Measurements from ENCODE around the gene GNAI3.
"Not testable (repeated sequence)": the region's sequence is repeated elsewhere in the genome, so short reads cannot be mapped to it uniquely, and the experiment has no call there.

Gene GNAI3

GRCh38 chr1:109654519-109654918 is 106.1 kb downstream of the GNAI3 start:
- Histone ChIP-seq H3K36me3 (peaks cover 5% of the 10 kb centered on the region; the same call in 1 of the 2 replicates), H3K4me1 (peaks cover 39% of the 10 kb centered on the region)

GRCh38 chr1:109655615-109656519 is 107.5 kb downstream of the GNAI3 start, which contains the start of gene GSTM4:
Gene GSTM4, plus strand, starts transcription at chr1:109656099. Its CDS starts 291 bp downstream, at chr1:109656390.
- no peak for TF ChIP-seq Cebpa-rat (IDR thresholded peaks at IDR 0.05)
- Histone ChIP-seq H3K27me3 (no peaks in the 10 kb centered on the region), H3K36me3 (peaks cover 5% of the 10 kb centered on the region; the same call in 1 of the 2 replicates), H3K9me3 (no peaks in the 10 kb centered on the region), H3K4me3 (peak within 1 kb of the TSS; percentile 72), H4K20me1 (no peaks in the 10 kb centered on the region), H3K27ac (peak within 1 kb of the TSS; percentile 72), H3K4me1 (peaks cover 50% of the 10 kb centered on the region), H3K9ac (peak within 1 kb of the TSS; percentile 77), H3K4me2 (peak within 1 kb of the TSS; percentile 94)

More at GRCh38 chr1:109654519-109654918, 106.1 kb downstream of the GNAI3 start:
- H3K9me3 ChIP-seq, result no peaks in the 10 kb centered on the region
- no peak for TF ChIP-seq Cebpa-rat (IDR thresholded peaks at IDR 0.05)
- no peak overlapping the region for H3K4me3 ChIP-seq
- H3K4me2 ChIP-seq, result peak overlapping the region; percentile 94
- H3K9ac ChIP-seq, result no peak overlapping the region
- no peak overlapping the region for H3K27ac ChIP-seq
- H4K20me1 ChIP-seq, result no peaks in the 10 kb centered on the region
- H3K27me3 ChIP-seq, result no peaks in the 10 kb centered on the region

- H3K9ac ChIP-seq, result no peak overlapping the region
- no peaks in the 10 kb centered on the region for H3K9me3 ChIP-seq
- no peaks in the 10 kb centered on the region for H4K20me1 ChIP-seq
- no peak for TF ChIP-seq Cebpa-rat (IDR thresholded peaks at IDR 0.05)
- H3K27ac ChIP-seq, result no peak overlapping the region
- H3K4me1 ChIP-seq, result peaks cover 50% of the 10 kb centered on the region
- H3K27me3 ChIP-seq, result no peaks in the 10 kb centered on the region
- H3K36me3 ChIP-seq, result peaks cover 5% of the 10 kb centered on the region; the same call in 1 of the 2 replicates
- peak overlapping the region; percentile 94 for H3K4me2 ChIP-seq
- H3K4me3 ChIP-seq, result no peak overlapping the region
Observed at GRCh38 chr1:109657395-109657794, 109.0 kb downstream of the GNAI3 start.

GRCh38 chr1:109657970-109658369 is 109.6 kb downstream of the GNAI3 start:
- H3K9me3 ChIP-seq, result no peaks in the 10 kb centered on the region
- TF ChIP-seq Cebpa-rat (IDR thresholded peaks at IDR 0.05), result no peak
- H3K9ac ChIP-seq, result no peak overlapping the region
- H3K27ac ChIP-seq, result no peak overlapping the region
- peaks cover 5% of the 10 kb centered on the region; the same call in 1 of the 2 replicates for H3K36me3 ChIP-seq
- no peak overlapping the region for H3K4me2 ChIP-seq
- H3K4me3 ChIP-seq, result no peak overlapping the region
- no peaks in the 10 kb centered on the region for H3K27me3 ChIP-seq
- H3K4me1 ChIP-seq, result peaks cover 50% of the 10 kb centered on the region
- H4K20me1 ChIP-seq, result no peaks in the 10 kb centered on the region

- H3K4me2 ChIP-seq, result no peak overlapping the region
- H3K4me3 ChIP-seq, result no peak overlapping the region
- H3K9me3 ChIP-seq, result no peaks in the 10 kb centered on the region
- H3K27me3 ChIP-seq, result no peaks in the 10 kb centered on the region
- H3K9ac ChIP-seq, result no peak overlapping the region
- H4K20me1 ChIP-seq, result no peaks in the 10 kb centered on the region
- peaks cover 5% of the 10 kb centered on the region; the same call in 1 of the 2 replicates for H3K36me3 ChIP-seq
- H3K27ac ChIP-seq, result no peak overlapping the region
- peaks cover 50% of the 10 kb centered on the region for H3K4me1 ChIP-seq
- no peak for TF ChIP-seq Cebpa-rat (IDR thresholded peaks at IDR 0.05)
Observed at GRCh38 chr1:109658533-109659042, 110.2 kb downstream of the GNAI3 start.

- no peak for TF ChIP-seq Cebpa-rat (IDR thresholded peaks at IDR 0.05)
- Histone ChIP-seq H3K36me3 (peaks cover 5% of the 10 kb centered on the region; the same call in 1 of the 2 replicates), H3K4me3 (no peak overlapping the region), H4K20me1 (no peaks in the 10 kb centered on the region), H3K27ac (no peak overlapping the region), H3K9me3 (no peaks in the 10 kb centered on the region), H3K27me3 (no peaks in the 10 kb centered on the region), H3K9ac (no peak overlapping the region), H3K4me2 (peak overlapping the region; percentile 49), H3K4me1 (peaks cover 50% of the 10 kb centered on the region)
Observed at GRCh38 chr1:109659145-109659544, 110.7 kb downstream of the GNAI3 start.

GRCh38 chr1:109659997-109660690 is 111.7 kb downstream of the GNAI3 start:
- Histone ChIP-seq H3K9me3 (no peaks in the 10 kb centered on the region), H3K9ac (no peak overlapping the region), H3K4me3 (no peak overlapping the region), H3K4me2 (peak overlapping the region; percentile 49), H4K20me1 (no peaks in the 10 kb centered on the region), H3K4me1 (peaks cover 40% of the 10 kb centered on the region), H3K27ac (no peak overlapping the region), H3K36me3 (peaks cover 5% of the 10 kb centered on the region; the same call in 1 of the 2 replicates), H3K27me3 (no peaks in the 10 kb centered on the region)
- TF ChIP-seq Cebpa-rat (IDR thresholded peaks at IDR 0.05), result no peak

GRCh38 chr1:109660691-109661026 is 112.2 kb downstream of the GNAI3 start:
- not testable (repeated sequence) for H3K9ac ChIP-seq, H3K4me3 ChIP-seq, H3K9me3 ChIP-seq, H3K27ac ChIP-seq, H4K20me1 ChIP-seq, H3K36me3 ChIP-seq, H3K27me3 ChIP-seq
- H3K4me1 ChIP-seq, result peaks cover 35% of the 10 kb centered on the region
- peak overlapping the region; percentile 49 for H3K4me2 ChIP-seq

- Histone ChIP-seq H3K4me2 (no peak overlapping the region), H3K4me1 (peaks cover 33% of the 10 kb centered on the region), H3K4me3 (no peak overlapping the region), H3K36me3 (peaks cover 5% of the 10 kb centered on the region; the same call in 1 of the 2 replicates), H3K27ac (no peak overlapping the region), H3K9me3 (no peaks in the 10 kb centered on the region), H3K27me3 (no peaks in the 10 kb centered on the region), H3K9ac (no peak overlapping the region), H4K20me1 (no peaks in the 10 kb centered on the region)
- no peak for TF ChIP-seq Cebpa-rat (IDR thresholded peaks at IDR 0.05)
Observed at GRCh38 chr1:109661391-109661790, 113.0 kb downstream of the GNAI3 start.

- Histone ChIP-seq H3K9me3 (no peaks in the 10 kb centered on the region), H3K4me1 (peaks cover 24% of the 10 kb centered on the region), H3K9ac (no peak overlapping the region), H3K4me2 (no peak overlapping the region), H3K4me3 (no peak overlapping the region), H3K36me3 (no peaks in the 10 kb centered on the region), H4K20me1 (no peaks in the 10 kb centered on the region), H3K27ac (no peak overlapping the region), H3K27me3 (no peaks in the 10 kb centered on the region)
- no peak for TF ChIP-seq Cebpa-rat (IDR thresholded peaks at IDR 0.05)
Observed at GRCh38 chr1:109664671-109665070, 116.3 kb downstream of the GNAI3 start.
